HCT116 (cell line): ENCODE data around the gene DYNC2H1. TPM values are rescaled to one million over a fixed set of nuclear protein-coding genes. Genes with fewer than 3 reads are reported as not detected.

Experiments used
- ATAC-seq: fragments of 200-7000 bp; cut with Tn5 transposase; 2 replicates; pipeline ENCODE4 v1.9.1; 2020; ENCODE audit warnings: mild to moderate bottlenecking, moderate library complexity
- BruUV-seq: library from RNA; stranded (reverse); fragments of 400-500 nt; replicated peaks from 2 replicates; lab custom pipeline; 2021; lab: Mats Ljungman, UMichigan
- CTCF ChIA-PET: fragments of 300-600 bp; sonication (Branson Sonifier 250); formaldehyde crosslinking; loops from one replicate; lab custom pipeline; 2021; ENCODE audit warnings: antibody characterized with exemption; lab: Charles Lee
- POLR2A ChIA-PET: fragments of 300-600, 350-600 bp; sonication (Branson Sonifier 250); formaldehyde crosslinking; loops from one replicate; lab custom pipeline; 2021; ENCODE audit warnings: antibody characterized with exemption; lab: Charles Lee
- RAD21 ChIA-PET, 2 experiments: fragments of 300-600 bp; sonication (Branson Sonifier 250); formaldehyde crosslinking; loops; one replicate each; lab custom pipeline; 2023; ENCODE audit warnings: low total read pairs in 2 of 2; ENCODE audit not compliant: uncharacterized antibody in 2 of 2, unreplicated experiment in 2 of 2, low non-redundant PET in 1 of 2; lab: Charles Lee
- DNase-seq: peaks from one replicate; pipeline ENCODE4 v3.0.0-alpha.2; 2010; ENCODE audit warnings: low read depth, low spot score
- H2AFZ ChIP-seq: fragments of 200-600 bp; shearing (Covaris generic), sonication (generic); 2 replicates; pipeline ENCODE4 v1.6.1; 2017; ENCODE audit warnings: low read depth, mixed run types, mixed read lengths, antibody characterized with exemption, low read length; ENCODE audit not compliant: poor library complexity, severe bottlenecking
- H3K27ac ChIP-seq: 2 replicates; pipeline ENCODE4 v1.5.1; 2012; ENCODE audit warnings: low read depth, low read length
- H3K27me3 ChIP-seq: fragments of 200-600 bp; sonication (generic); 2 replicates; pipeline ENCODE4 v1.6.1; 2016; ENCODE audit warnings: mixed run types, low read length, mixed read lengths; ENCODE audit not compliant: insufficient read depth
- H3K36me3 ChIP-seq, 2 experiments: fragments of 200-500 bp in 1 of 2; fragments of 200-600 bp in 1 of 2; sonication (Bioruptor generic) in 1 of 2; sonication (generic) in 1 of 2; 2 replicates each; pipeline versions ENCODE4 v1.5.1 to v1.6.1; 2014 to 2016; ENCODE audit warnings: low read length in 2 of 2, inconsistent platforms in 1 of 2, mixed read lengths in 1 of 2, mixed run types in 1 of 2; ENCODE audit not compliant: insufficient read depth in 2 of 2, control insufficient read depth in 1 of 2
- H3K4me1 ChIP-seq, 2 experiments: fragments of 200-600 bp in 1 of 2; sonication (generic) in 1 of 2; 2 replicates each; pipeline versions ENCODE4 v1.5.1 to v1.6.1; 2012 to 2017; ENCODE audit warnings: low read length in 2 of 2, inconsistent platforms in 1 of 2, mild to moderate bottlenecking in 1 of 2, mixed read lengths in 1 of 2, mixed run types in 1 of 2, moderate library complexity in 1 of 2; ENCODE audit not compliant: insufficient read depth in 2 of 2, control insufficient read depth in 1 of 2
- H3K4me2 ChIP-seq: fragments of 200-600 bp; sonication (generic); 2 replicates; pipeline ENCODE4 v1.6.1; 2017; ENCODE audit warnings: mixed run types, low read length, mixed read lengths
- H3K4me3 ChIP-seq, 2 experiments: fragments of 200-600 bp in 1 of 2; sonication (generic) in 1 of 2; replicated peaks in 1 of 2; 2 replicates each; pipeline ENCODE4 v1.5.1; 2011 to 2016; ENCODE audit warnings: low read length in 2 of 2, control low read depth in 1 of 2, low read depth in 1 of 2, mild to moderate bottlenecking in 1 of 2, mixed read lengths in 1 of 2, mixed run types in 1 of 2
- H3K79me2 ChIP-seq: fragments of 200-600 bp; sonication (generic); 2 replicates; pipeline ENCODE4 v1.6.1; 2017; ENCODE audit warnings: mild to moderate bottlenecking, mixed run types, low read length, moderate library complexity, mixed read lengths; ENCODE audit not compliant: insufficient read depth
- H3K9ac ChIP-seq: fragments of 200-600 bp; sonication (generic); 2 replicates; pipeline ENCODE4 v1.6.1; 2016; ENCODE audit warnings: low read length, mixed read lengths
- H3K9me2 ChIP-seq: fragments of 200-600 bp; sonication (generic), shearing (Covaris generic); 2 replicates; pipeline ENCODE4 v1.6.1; 2017; ENCODE audit warnings: mixed run types, mild to moderate bottlenecking, moderate library complexity; ENCODE audit not compliant: insufficient read depth
- H3K9me3 ChIP-seq, 2 experiments: fragments of 200-500 bp in 1 of 2; fragments of 200-600 bp in 1 of 2; sonication (Bioruptor generic) in 1 of 2; sonication (generic) in 1 of 2; 2 replicates each; pipeline ENCODE4 v1.6.1; 2014 to 2017; ENCODE audit warnings: low read length in 2 of 2, mixed read lengths in 2 of 2, inconsistent platforms in 1 of 2, low read depth in 1 of 2, mild to moderate bottlenecking in 1 of 2, mixed run types in 1 of 2, moderate library complexity in 1 of 2; ENCODE audit not compliant: control insufficient read depth in 1 of 2, insufficient read depth in 1 of 2
- H4K20me1 ChIP-seq: fragments of 200-600 bp; sonication (generic), shearing (Covaris generic); 2 replicates; pipeline ENCODE4 v1.6.1; 2017; ENCODE audit warnings: mixed run types, mild to moderate bottlenecking, moderate library complexity; ENCODE audit not compliant: insufficient read depth
- CEBPB ChIP-seq: IDR thresholded peaks from 2 replicates; pipeline ENCODE4 v1.6.1; 2012; ENCODE audit warnings: low read depth
- CTCF ChIP-seq, 3 experiments: fragments of 200-600 bp in 1 of 3; sonication (generic) in 1 of 3; IDR thresholded peaks in 2 of 3; conservative IDR thresholded peaks in 1 of 3; 2 replicates each; pipeline ENCODE4 v1.5.1; 2012 to 2017; ENCODE audit warnings: low read depth in 2 of 3, low read length in 2 of 3, antibody characterized with exemption in 1 of 3, borderline replicate concordance in 1 of 3, control low read depth in 1 of 3, mild to moderate bottlenecking in 1 of 3, mixed read lengths in 1 of 3, mixed run types in 1 of 3, moderate library complexity in 1 of 3; ENCODE audit not compliant: insufficient read depth in 1 of 3
- ELF1 ChIP-seq: IDR thresholded peaks from 2 replicates; pipeline ENCODE4 v1.6.1; 2012; ENCODE audit warnings: low read depth, borderline replicate concordance
- MAX ChIP-seq: IDR thresholded peaks from 2 replicates; pipeline ENCODE4 v1.6.1; 2012
- SIN3A ChIP-seq: IDR thresholded peaks from 2 replicates; pipeline ENCODE4 v1.6.1; 2012; ENCODE audit warnings: low read depth
- SP1 ChIP-seq: IDR thresholded peaks from 2 replicates; pipeline ENCODE4 v1.6.1; 2012; ENCODE audit warnings: low read depth
- TCF7L2 ChIP-seq: IDR thresholded peaks from 2 replicates; pipeline ENCODE4 v1.7.0; 2011; ENCODE audit warnings: borderline replicate concordance, inconsistent platforms; ENCODE audit not compliant: insufficient read depth, insufficient read length; ENCODE audit errors: extremely low read depth
- ZNF274 ChIP-seq: fragments of 200-500 bp; sonication (Bioruptor generic); IDR thresholded peaks from 2 replicates; pipeline ENCODE4 v1.6.1; 2014; ENCODE audit warnings: mild to moderate bottlenecking, low read depth, low read length, inconsistent platforms
- intact Hi-C: fragments of 100-400 bp; cut with micrococcal nuclease; formaldehyde crosslinking; loops from 2 replicates; pipeline ENCODE4 v1.10.0; 2022
- total RNA-seq: library from RNA; stranded (reverse); gene quantifications from one replicate; pipeline ENCODE4 v1.2.1, GENCODE V29; 2021; ENCODE audit not compliant: unreplicated experiment
- TF ChIP-seq, protein P1 (sequence below): IDR thresholded peaks from 2 replicates; pipeline ENCODE4 v1.6.1; 2012

The DYNC2H1 gene
- total RNA-seq, 1 experiment from 2014 or later = 1.5 TPM

DNA sequence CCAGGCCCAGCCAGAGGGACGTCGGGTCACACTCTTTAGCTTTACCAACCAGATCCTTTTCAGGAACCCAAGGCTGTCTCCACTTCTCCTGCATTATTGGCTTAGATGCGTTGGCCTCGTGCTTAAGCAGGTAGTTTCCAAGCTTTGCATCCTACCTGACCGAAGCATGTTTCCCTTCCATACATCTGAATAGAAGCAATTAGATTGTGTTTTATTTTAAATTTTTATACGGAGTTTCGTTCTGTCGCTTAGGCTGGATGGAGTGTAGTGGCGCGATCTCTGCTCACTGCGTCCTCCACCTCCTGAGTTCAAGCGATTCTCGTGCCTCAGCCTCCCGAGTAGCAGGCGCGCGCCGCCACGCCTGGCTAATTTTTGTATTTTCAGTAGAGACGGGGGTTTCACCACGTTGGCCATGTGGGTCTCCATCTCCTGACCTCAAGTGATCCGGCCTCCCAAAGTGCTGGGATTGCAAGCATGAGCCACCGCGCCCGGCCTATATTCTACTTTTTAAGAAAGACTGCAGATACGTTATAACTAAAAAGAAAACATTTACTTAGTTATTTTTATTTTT is 677 bp downstream of the DYNC2H1 start:
- RAD21 ChIA-PET = interaction anchor here in 1 of 2 experiments (0.5 kb wide), 1 partner anchor 89 kb away, joined by 3 read pairs; no protein-coding TSS in a partner anchor
- Histone ChIP-seq H4K20me1 (no peaks in the 10 kb centered on the region), H3K36me3 (no peaks in the 10 kb centered on the region), H3K4me2 (peak overlapping the region; percentile 69), H3K27ac (no peak overlapping the region), H3K4me3 (peak overlapping the region; percentile 34 to 46), H3K9me3 (no peaks in the 10 kb centered on the region), H3K79me2 (no peaks in the 10 kb centered on the region), H3K9ac (no peak overlapping the region), H3K4me1 (peaks cover 0 to 7% of the 10 kb centered on the region in 2 experiments; a peak in 1 of 4 replicates), H3K9me2 (no peaks in the 10 kb centered on the region), H3K27me3 (no peaks in the 10 kb centered on the region)
- BruUV-seq = no TSS peak
- CTCF ChIA-PET = interaction anchor here (0.8 kb wide), 1 partner anchor 9 kb away, joined by 3 read pairs; no protein-coding TSS in a partner anchor
- no peak for DNase-seq
- intact Hi-C loops = loop anchor here (2.0 to 5.0 kb wide), 2 partner anchors 17 to 497 kb away; partner anchors contain the start of gene DCUN1D5
- no peak for ATAC-seq
- POLR2A ChIA-PET = interaction anchor here (1.0 kb wide), 1 partner anchor 18 kb away, joined by 7 read pairs; the partner anchor contains the start of gene DCUN1D5
- TF ChIP-seq SP1 = no peak
- TF ChIP-seq TCF7L2 = no peak
- TF ChIP-seq MAX = no peak
- no peak for TF ChIP-seq ELF1
- TF ChIP-seq, protein P1, sequence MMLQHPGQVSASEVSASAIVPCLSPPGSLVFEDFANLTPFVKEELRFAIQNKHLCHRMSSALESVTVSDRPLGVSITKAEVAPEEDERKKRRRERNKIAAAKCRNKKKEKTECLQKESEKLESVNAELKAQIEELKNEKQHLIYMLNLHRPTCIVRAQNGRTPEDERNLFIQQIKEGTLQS = no peak
- no peak for TF ChIP-seq SIN3A
- TF ChIP-seq CEBPB = no peak
- no peak for TF ChIP-seq ZNF274
- TF ChIP-seq, all 23 proteins: peak for 0
- peak overlapping the region; percentile 56 for H2AFZ ChIP-seq

DNA sequence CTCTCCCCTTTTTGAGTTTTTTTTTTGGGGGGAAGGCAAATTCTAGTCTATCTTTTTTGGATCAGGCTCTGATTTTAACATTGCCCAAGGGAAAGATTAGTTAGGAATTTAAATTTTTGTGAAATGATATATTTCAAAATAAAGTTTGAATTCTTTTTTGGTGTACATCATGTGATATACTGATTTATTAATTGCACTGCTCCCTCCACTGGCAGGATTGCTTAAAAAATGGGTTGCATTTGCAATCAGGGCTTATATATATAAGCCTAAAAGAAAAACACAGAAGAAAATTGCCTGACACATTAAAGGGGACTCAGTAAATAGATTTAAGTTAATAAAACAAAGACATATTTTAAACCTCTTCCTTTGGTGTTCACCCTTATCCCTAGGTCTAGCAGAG is 1.2 kb downstream of the DYNC2H1 start:
- no peak for ATAC-seq
- Histone ChIP-seq H3K9ac (no peak overlapping the region), H3K4me2 (no peak overlapping the region), H3K9me2 (no peaks in the 10 kb centered on the region), H3K9me3 (no peaks in the 10 kb centered on the region), H3K27ac (no peak overlapping the region), H3K79me2 (no peaks in the 10 kb centered on the region), H4K20me1 (no peaks in the 10 kb centered on the region)
- intact Hi-C loops = no loop called here
- no TSS peak for BruUV-seq
- POLR2A ChIA-PET = no interaction called here
- RAD21 ChIA-PET = no interaction called here
- peak in 1 of 3 experiments; percentile 19; a peak in 1 of 6 replicates for TF ChIP-seq CTCF (IDR thresholded peaks at IDR 0.05 in 2 of 3, conservative IDR thresholded peaks at IDR 0.05 in 1 of 3; ENCODE audit: borderline replicate concordance in 1 of 3, insufficient read depth in 1 of 3, low read depth in 2 of 3, low read length in 2 of 3)
- TF ChIP-seq SP1 = no peak
- TF ChIP-seq, all 23 proteins: peak for 1
- no peak for DNase-seq
- H3K27me3 ChIP-seq = no peaks in the 10 kb centered on the region
- H3K4me1 ChIP-seq = peaks cover 0 to 7% of the 10 kb centered on the region in 2 experiments; a peak in 1 of 4 replicates
- CTCF ChIA-PET = no interaction called here
- H2AFZ ChIP-seq = no peak overlapping the region
- no peak overlapping the region for H3K4me3 ChIP-seq
- no peaks in the 10 kb centered on the region for H3K36me3 ChIP-seq
